GM18517 (cell line): ENCODE measurements around the gene RFX4.

Experiments used
- ATAC-seq: cut with Tn5 transposase; IDR thresholded peaks from one replicate; pipeline ENCODE4 v1.9.1; 2021; ENCODE audit warnings: mild to moderate bottlenecking, moderate library complexity; ENCODE audit not compliant: unreplicated experiment

The RFX4 gene

GRCh38 chr12:106582641-106583230 lies at the start of gene RFX4:
Gene RFX4, plus strand, starts transcription at chr12:106583004. Its CDS starts 317 bp downstream, at chr12:106583321.
- no peak for ATAC-seq

DNA sequence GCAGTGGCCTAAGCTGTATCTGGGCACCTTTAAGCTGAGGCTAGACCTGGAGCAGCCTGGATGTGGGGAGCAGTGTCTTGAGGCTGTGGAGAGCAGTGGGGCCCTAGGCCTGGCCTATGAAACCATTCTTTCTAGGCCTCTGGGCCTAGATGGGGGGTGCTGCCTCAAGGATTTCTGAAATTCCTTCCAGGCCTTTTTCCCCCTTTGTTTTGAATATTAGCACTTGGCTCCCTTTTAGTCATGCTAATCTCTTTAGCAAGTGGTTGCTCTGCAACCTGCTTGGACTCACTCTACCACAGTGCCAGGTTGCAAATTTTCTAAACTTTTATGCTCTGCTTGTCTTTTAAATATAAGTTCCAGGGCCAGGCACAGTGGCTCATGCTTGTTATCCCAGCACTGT lies 41.6 kb upstream of the RFX4 start:
- no peak for ATAC-seq

DNA sequence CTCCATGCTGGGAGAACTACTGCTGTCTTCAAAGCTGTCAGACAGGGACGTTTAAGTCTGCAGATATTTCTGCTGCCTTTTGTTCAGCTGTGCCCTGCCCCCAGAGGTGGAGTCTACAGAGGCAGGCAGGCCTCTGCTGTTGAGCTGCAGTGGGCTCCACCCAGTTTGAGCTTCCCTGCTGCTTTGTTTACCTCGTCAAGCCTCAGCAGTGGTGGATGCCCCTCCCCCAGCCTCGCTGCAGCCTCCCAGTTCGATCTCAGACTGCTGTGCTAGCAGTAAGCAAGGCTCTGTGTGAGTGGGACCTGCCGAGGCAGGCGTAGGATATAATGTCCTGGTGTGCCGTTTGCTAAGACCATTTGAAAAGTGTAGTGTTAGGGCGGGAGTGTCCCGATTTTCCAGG lies 31.4 kb upstream of the RFX4 start:
- no peak for ATAC-seq

- ATAC-seq, result no peak
Measured at GRCh38 chr12:106552228-106552627, 30.6 kb upstream of the RFX4 start.

- no peak for ATAC-seq
Measured at GRCh38 chr12:106564678-106565329, 18.0 kb upstream of the RFX4 start.

- ATAC-seq, result no peak
Measured at GRCh38 chr12:106566771-106567170, 16.0 kb upstream of the RFX4 start.

DNA sequence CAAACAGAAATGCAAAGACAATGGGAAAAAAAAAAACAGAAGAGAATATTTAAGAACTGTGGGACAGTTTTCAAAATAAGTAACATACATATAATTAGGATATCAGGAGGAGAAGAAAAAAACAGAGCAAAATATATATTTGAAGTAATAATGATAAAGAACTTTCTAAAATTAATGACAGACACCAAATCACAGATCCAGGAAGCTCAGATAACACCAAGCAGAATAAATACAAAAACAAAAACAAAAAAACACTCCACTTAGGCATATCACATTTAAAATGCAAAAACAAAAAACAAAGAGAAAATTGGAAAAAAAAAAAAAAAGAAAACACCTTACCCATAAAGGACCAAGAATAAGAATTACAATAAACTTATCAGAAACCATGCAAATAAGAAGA lies 9.6 kb upstream of the RFX4 start:
- no peak for ATAC-seq

DNA sequence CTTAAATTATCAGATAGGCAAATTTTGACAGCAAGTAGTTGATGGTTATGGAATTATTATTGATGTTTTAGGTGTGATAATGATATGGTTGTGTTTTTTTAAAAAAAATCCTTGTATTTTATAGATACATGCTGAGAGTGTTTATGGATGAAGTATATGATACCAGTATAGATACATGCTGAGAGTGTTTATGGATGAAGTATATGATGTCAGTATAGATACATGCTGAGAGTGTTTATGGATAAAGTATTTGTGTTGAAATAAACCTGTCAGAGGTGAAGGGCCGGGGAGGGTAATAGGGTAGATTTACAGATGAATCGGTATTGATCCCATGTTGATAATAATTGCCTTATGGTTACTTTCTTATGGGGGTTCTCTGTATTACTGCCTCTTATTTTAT lies 6.0 kb upstream of the RFX4 start:
- ATAC-seq, result no peak

DNA sequence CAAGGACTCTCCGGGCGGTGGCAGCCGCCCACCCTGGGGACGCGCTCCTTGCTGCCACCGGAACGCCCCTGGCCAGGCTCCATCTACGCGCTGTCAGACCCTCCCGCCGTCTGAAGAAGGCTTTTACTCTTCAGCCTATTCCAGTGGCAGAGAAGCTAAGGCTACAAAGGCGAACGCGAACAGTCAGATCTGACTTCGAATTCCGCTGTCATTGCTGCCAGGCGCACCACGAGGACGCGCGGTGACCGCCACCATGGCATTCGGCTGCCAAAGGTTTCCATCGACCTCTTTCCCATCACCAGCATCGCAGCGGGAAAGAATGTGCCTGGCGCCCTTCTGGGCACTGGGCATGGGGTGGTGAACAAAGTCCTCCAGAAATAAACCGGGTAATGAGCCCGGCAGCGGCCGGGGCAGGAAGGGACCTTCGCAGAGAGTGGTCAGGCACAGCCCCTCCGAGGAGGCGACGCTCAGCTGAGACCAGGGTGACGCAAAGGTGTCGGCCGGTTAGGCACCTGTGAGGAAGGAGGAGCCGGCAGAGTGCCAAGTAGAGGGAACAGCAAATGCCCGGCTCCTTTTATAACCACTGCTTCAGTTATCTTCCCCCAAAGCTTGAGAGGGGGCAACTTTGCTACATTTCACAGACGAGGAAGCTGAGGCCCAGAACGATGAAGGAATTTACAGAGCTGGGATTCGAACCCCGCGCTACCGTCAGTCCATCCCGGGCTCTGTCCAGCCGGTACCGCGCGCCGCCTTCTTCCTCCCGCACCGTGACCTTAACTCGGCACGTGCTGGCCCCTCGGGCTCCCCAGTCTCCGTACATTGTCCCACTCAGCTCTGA lies 1.9 kb upstream of the RFX4 start:
- ATAC-seq, result no peak

DNA sequence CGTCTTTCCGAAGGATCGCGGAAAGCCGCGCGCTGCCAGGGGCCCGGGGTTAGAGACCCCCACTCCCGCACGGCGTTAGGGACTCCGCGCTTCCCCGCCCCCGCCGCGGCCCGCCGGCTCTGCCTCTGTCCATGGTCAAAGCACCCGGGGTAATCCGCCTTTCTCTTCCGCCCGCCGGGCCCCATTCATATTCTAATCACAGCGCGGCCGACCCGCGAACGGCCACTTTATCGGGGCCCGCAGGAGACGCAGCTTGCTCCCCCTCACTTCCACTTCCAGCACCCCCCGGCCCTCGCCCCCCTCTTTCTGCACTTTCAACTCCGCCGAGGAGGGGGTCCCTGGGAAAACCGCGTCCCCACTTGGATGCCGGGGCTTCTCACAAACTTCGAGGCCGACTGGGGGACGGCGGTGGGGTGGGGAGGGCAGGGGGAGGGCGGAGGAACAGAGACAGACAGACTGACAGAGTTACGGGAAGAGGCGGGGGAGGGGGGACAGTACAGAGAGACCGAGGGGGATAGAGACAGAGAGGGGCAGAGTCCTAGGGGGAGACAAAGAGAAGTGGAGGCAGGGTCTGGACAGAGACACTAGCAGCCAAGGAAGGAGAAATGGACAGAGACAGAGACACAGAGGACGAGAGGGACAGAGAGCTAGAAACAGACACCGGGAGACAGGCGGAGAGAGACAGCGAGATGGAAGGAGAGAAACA lies 1.1 kb upstream of the RFX4 start:
- no peak for ATAC-seq

DNA sequence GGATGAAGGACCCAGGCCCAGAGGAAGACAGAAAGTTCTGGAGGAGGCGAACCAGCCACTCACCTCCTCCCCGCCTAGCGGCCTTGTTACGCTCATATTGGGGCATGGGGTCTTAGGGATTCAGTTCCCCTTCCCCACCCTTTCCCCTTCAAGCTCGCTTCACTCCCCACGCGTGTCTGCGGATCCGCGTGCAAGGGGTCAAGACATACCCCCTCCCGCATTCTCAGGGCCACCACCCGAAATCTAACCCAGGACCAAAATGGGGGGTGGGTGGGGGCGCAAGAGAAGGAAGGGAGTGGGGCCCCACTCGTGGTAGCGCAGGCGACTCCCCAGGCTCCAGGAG lies 584 bp upstream of the RFX4 start:
- ATAC-seq, result no peak

GRCh38 chr12:106583242-106584103 lies 669 bp downstream of the RFX4 start:
- no peak for ATAC-seq

DNA sequence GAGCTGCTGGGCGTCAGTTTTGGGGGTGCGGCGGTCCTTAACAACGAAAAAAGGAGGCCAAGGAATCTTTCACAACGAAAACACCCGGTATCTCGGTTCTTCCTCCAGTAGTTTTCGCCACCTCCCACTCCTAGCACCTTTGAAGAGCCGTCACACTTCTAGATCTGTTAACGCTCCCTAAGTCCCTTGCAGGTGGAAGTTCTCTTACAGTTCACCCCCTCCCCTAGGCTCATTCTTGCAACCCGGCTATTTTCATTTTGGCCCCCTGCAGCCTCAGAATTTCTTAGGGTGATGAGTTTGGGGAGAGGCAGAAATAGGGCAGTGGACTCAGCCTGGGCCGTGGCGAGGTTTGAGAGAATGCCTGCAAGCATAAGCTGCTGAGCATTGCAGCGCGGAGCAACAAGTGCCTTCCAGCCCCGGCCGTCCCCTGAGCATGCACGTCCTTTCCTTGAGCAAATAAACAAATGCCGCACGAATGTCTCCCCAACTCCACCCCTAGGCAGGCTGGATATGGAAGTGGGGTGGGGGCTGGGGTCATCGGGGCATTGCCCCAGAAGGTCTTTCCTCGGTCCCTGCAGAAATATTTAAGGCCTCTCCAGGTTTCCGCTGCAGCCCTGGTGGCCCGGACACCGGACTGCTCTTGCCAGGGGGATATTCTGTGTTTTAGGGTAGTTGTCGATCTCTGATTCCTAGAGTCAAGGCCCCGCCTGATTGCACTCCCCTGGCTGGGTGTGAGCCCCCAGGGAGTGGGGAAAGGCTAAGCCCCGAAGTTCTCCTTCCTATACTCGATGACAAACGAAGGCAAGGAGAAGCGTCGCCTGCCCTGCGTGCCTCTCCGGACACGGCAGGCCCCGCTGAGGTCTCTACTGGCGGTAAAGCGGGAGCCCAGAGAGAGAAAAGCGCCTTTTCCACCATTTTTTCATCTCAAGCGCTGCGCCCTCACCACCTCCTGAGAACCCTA lies 1.6 kb downstream of the RFX4 start:
- no peak for ATAC-seq

DNA sequence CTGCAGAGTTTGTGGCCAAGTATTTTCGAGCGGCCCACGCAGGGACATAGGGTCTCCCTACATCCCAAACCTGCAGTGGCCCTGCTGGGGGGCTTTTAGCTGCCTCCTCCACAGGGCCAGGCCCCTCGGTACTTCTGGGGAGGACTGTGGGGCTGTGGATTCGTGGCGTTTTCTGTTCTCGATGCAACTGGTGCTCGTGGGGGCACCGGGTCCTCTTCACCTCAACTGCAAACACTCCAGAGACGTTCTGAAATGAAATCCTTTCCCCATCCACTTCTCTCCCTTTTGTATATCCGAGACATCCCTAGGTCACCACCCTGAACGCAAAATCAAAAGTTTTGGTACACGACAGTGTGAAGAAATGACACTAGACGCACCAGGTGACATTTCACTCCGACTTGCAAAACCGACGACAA lies 2.3 kb downstream of the RFX4 start:
- ATAC-seq, result no peak

DNA sequence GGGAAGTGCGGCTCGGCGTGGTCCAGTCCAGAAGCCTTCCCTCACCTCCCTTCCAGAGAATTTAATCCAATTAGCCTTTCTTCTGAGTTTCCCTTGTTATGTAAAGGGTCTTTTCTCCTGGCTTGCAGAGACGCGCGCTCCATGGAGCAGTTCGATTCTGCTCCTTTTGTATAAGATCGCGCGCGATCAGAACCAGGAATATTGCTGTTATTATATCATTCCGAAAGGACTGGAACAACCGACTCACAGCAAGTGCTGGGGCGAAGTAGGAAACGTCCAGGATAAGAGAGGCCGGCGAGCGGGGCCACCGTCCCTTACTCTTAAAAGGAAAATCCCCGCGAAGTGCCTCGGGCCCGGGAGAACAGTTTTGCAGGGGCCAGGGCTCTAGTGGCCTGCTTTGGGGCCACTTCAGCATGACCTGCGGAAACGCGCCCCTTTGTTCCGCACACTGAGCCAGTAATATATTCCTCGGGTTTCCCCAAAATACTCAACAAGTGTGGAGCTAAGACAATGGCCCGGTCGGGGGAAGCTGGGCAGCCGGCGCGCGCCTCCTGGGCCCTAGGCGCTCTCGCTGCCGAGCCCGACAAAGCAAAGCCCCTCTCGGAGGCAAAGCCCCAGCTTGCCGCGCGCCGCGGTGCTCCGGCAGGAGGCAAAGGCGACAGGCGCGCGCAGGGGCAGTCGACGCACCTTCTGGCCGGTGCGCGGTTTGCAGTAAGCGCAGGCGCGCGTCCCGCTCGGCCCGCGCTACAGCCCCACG lies 2.9 kb downstream of the RFX4 start:
- no peak for ATAC-seq

GRCh38 chr12:106586278-106586802 lies 3.5 kb downstream of the RFX4 start:
- no peak for ATAC-seq

GRCh38 chr12:106586803-106587684 lies 4.2 kb downstream of the RFX4 start:
- no peak for ATAC-seq

- no peak for ATAC-seq
Measured at GRCh38 chr12:106588771-106589170, 6.0 kb downstream of the RFX4 start.
